ENCODE data around the gene LAMB1. TPM values are rescaled to one million over a fixed set of nuclear protein-coding genes. Genes with fewer than 3 reads are reported as not detected.

LAMB1 gene
- total and polyA plus RNA-seq, 2 of the 13 experiments (the other 11 are each of a cell fraction or from before 2014, with no cell fraction given): 109 to 124 TPM

DNA sequence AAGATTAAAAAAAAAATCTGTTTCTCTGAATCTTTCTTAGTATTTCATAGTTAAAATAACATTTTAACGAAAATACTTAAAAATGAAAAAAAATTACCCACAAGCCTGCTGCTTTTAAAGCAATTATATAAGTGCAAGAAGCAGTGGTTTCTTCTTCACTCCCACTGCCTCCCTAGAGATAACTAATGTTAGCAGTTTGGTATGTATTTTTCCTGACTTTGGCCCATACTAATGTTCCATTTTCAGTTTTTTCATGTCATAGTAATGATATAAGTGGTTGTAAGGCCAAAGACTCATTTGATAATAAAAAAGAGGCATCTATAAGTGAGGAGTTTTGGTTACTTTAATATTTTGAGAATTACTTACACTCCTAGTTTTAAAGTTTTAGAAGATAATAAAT is 24.3 kb upstream of the LAMB1 start:
- POLR2A ChIA-PET: no interaction called here
- TF ChIP-seq, protein P1, sequence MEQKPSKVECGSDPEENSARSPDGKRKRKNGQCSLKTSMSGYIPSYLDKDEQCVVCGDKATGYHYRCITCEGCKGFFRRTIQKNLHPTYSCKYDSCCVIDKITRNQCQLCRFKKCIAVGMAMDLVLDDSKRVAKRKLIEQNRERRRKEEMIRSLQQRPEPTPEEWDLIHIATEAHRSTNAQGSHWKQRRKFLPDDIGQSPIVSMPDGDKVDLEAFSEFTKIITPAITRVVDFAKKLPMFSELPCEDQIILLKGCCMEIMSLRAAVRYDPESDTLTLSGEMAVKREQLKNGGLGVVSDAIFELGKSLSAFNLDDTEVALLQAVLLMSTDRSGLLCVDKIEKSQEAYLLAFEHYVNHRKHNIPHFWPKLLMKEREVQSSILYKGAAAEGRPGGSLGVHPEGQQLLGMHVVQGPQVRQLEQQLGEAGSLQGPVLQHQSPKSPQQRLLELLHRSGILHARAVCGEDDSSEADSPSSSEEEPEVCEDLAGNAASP (CRISPR knock-in tag; IDR thresholded peaks at IDR 0.05; ENCODE audit: borderline replicate concordance): no peak
- TF ChIP-seq KDM6A (CRISPR knock-in tag; IDR thresholded peaks at IDR 0.05; ENCODE audit: low read depth): no peak
- TF ChIP-seq, protein P2, sequence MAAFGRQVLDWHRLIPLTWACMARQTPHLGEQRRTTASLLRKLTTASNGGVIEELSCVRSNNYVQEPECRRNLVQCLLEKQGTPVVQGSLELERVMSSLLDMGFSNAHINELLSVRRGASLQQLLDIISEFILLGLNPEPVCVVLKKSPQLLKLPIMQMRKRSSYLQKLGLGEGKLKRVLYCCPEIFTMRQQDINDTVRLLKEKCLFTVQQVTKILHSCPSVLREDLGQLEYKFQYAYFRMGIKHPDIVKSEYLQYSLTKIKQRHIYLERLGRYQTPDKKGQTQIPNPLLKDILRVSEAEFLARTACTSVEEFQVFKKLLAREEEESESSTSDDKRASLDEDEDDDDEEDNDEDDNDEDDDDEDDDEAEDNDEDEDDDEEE (CRISPR knock-in tag; IDR thresholded peaks at IDR 0.05): no peak
- Histone ChIP-seq H3K4me2 (ENCODE audit: low read depth, low read length) (no peak overlapping the region), H3K27ac (ENCODE audit: extremely low read length, insufficient read depth, low read length) (no peak overlapping the region), H3K27me3 (ENCODE audit: control insufficient read depth in 1 of 2, insufficient read depth in 2 of 2, low read length in 2 of 2) (peaks cover 0 to 32% of the 10 kb centered on the region in 2 experiments; a peak in 3 of 5 replicates), H3K79me2 (ENCODE audit: insufficient read depth, low read length) (no peaks in the 10 kb centered on the region), H3K9me3 (ENCODE audit: low read length) (no peaks in the 10 kb centered on the region), H3K9ac (ENCODE audit: insufficient read depth, low read depth, low read length) (no peak overlapping the region), H3K4me3 (replicated peaks in 1 of 3; ENCODE audit: insufficient read depth in 1 of 3, low read depth in 2 of 3, low read length in 3 of 3) (no peak overlapping the region), H3K36me3 (replicated peaks in 1 of 2; ENCODE audit: control insufficient read depth in 1 of 2, insufficient read depth in 2 of 2, low read length in 2 of 2) (no peaks in the 10 kb centered on the region), H2AFZ (ENCODE audit: low read length) (no peak overlapping the region), H3K4me1 (ENCODE audit: insufficient read depth, low read length) (peaks cover 22% of the 10 kb centered on the region), H4K20me1 (ENCODE audit: insufficient read depth, low read length) (no peaks in the 10 kb centered on the region)
- no peak for DNase-seq (ENCODE audit: low spot score)
- 2% methylated on average over 1 of the region's 1 CpG for WGBS (ENCODE audit: low lambda C conversion rate)
- no peak for ATAC-seq
- intact Hi-C loops (cut with micrococcal nuclease; ENCODE audit: unreplicated experiment) (no loop called here), in situ Hi-C loops (cut with HindIII; ENCODE audit: extremely low pct_ligation_motif_present, low pct_unique_long_range_greater_than_20kb) (no loop called here)
- FAIRE-seq: no peak
- CTCF ChIA-PET (ENCODE audit: low intra/inter-chr PET ratio, low total read pairs): no interaction called here
- BruUV-seq (replicated peaks): no TSS peak

DNA sequence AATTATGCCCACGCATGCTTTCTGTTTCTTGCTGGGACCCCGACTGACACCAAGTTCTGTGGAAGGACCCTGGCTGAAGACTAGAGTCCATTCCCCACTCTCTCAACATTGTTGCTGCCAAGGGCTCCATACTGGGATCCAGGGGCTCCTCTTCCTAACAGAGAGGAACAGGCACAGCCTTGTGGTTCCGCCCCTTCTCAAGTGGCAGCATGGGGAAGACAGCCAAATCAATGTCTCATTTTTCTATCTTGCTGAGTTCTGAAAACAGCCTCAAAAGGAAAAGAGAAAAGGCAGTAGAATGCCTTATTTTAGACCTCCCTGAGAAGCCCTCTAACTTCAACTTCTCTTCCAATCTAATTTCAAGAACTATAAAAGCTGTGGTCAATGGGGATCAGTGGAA is 23.7 kb upstream of the LAMB1 start:
- Histone ChIP-seq H3K4me3 (replicated peaks in 1 of 3; ENCODE audit: insufficient read depth in 1 of 3, low read depth in 2 of 3, low read length in 3 of 3) (no peak overlapping the region), H3K36me3 (replicated peaks in 1 of 2; ENCODE audit: control insufficient read depth in 1 of 2, insufficient read depth in 2 of 2, low read length in 2 of 2) (no peaks in the 10 kb centered on the region), H3K79me2 (ENCODE audit: insufficient read depth, low read length) (no peaks in the 10 kb centered on the region), H2AFZ (ENCODE audit: low read length) (no peak overlapping the region), H3K27ac (ENCODE audit: extremely low read length, insufficient read depth, low read length) (no peak overlapping the region), H3K4me1 (ENCODE audit: insufficient read depth, low read length) (peaks cover 22% of the 10 kb centered on the region), H3K27me3 (ENCODE audit: control insufficient read depth in 1 of 2, insufficient read depth in 2 of 2, low read length in 2 of 2) (peaks cover 0 to 36% of the 10 kb centered on the region in 2 experiments; a peak in 3 of 5 replicates), H3K4me2 (ENCODE audit: low read depth, low read length) (no peak overlapping the region), H4K20me1 (ENCODE audit: insufficient read depth, low read length) (no peaks in the 10 kb centered on the region), H3K9ac (ENCODE audit: insufficient read depth, low read depth, low read length) (no peak overlapping the region), H3K9me3 (ENCODE audit: low read length) (no peaks in the 10 kb centered on the region)
- ChIA-PET CTCF (ENCODE audit: low intra/inter-chr PET ratio, low total read pairs) (no interaction called here), POLR2A (no interaction called here)
- BruUV-seq (replicated peaks): no TSS peak
- WGBS (ENCODE audit: low lambda C conversion rate): 88% methylated on average over 3 of the region's 3 CpGs
- DNase-seq (ENCODE audit: low spot score) (no peak), ATAC-seq (no peak), FAIRE-seq (no peak)
- no peak for TF ChIP-seq HNRNPUL1 (IDR thresholded peaks at IDR 0.05; ENCODE audit: low read depth, low read length)
- TF ChIP-seq BCL6 (CRISPR knock-in tag; IDR thresholded peaks at IDR 0.05): no peak
- TF ChIP-seq, protein P3, sequence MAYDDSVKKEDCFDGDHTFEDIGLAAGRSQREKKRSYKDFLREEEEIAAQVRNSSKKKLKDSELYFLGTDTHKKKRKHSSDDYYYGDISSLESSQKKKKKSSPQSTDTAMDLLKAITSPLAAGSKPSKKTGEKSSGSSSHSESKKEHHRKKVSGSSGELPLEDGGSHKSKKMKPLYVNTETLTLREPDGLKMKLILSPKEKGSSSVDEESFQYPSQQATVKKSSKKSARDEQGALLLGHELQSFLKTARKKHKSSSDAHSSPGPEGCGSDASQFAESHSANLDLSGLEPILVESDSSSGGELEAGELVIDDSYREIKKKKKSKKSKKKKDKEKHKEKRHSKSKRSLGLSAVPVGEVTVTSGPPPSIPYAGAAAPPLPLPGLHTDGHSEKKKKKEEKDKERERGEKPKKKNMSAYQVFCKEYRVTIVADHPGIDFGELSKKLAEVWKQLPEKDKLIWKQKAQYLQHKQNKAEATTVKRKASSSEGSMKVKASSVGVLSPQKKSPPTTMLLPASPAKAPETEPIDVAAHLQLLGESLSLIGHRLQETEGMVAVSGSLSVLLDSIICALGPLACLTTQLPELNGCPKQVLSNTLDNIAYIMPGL (CRISPR knock-in tag; IDR thresholded peaks at IDR 0.05; ENCODE audit: borderline replicate concordance in 1 of 2, low read depth in 1 of 2): no peak
- no peak for TF ChIP-seq NFE2L2 (IDR thresholded peaks at IDR 0.05; ENCODE audit: low read length)
- TF ChIP-seq HNRNPLL (IDR thresholded peaks at IDR 0.05; ENCODE audit: low read depth, low read length, poor library complexity, severe bottlenecking): no peak
- no peak for TF ChIP-seq RFX1 (IDR thresholded peaks at IDR 0.05)
- no peak for TF ChIP-seq U2AF2 (IDR thresholded peaks at IDR 0.05; ENCODE audit: low read depth, low read length)
- no peak for TF ChIP-seq KDM1A (CRISPR knock-in tag; IDR thresholded peaks at IDR 0.05)
- in situ Hi-C loops (cut with HindIII; ENCODE audit: extremely low pct_ligation_motif_present, low pct_unique_long_range_greater_than_20kb) (no loop called here), intact Hi-C loops (cut with micrococcal nuclease; ENCODE audit: unreplicated experiment) (no loop called here)

Measured in HepG2 (cell line).